H9 (cell line): ENCODE results near the gene ITPKC. TPM values are rescaled to one million over a fixed set of nuclear protein-coding genes. Genes with fewer than 3 reads are reported as not detected.

Source experiments
- DNase-seq: peaks from one replicate; pipeline ENCODE4 v3.0.0-alpha.2; 2017
- H2AFZ ChIP-seq: one replicate; pipeline ENCODE4 v1.6.1; 2013; ENCODE audit warnings: mild to moderate bottlenecking, low read length, control low read depth, moderate library complexity
- H2AK5ac ChIP-seq: 2 replicates; pipeline ENCODE4 v1.6.1; 2013; ENCODE audit warnings: low read length, control low read depth, mixed read lengths; ENCODE audit not compliant: insufficient read length
- H2BK120ac ChIP-seq: one replicate; pipeline ENCODE4 v1.6.1; 2013; ENCODE audit warnings: low read depth, mild to moderate bottlenecking, low read length, control low read depth, inconsistent platforms; ENCODE audit not compliant: poor library complexity, severe bottlenecking
- H2BK12ac ChIP-seq: 2 replicates; pipeline ENCODE4 v1.6.1; 2013; ENCODE audit warnings: low read length, control low read depth, mixed read lengths, low read depth; ENCODE audit not compliant: insufficient read length
- H2BK15ac ChIP-seq: 2 replicates; pipeline ENCODE4 v1.6.1; 2013; ENCODE audit warnings: low read depth, low read length, control low read depth
- H2BK20ac ChIP-seq: one replicate; pipeline ENCODE4 v1.6.1; 2013; ENCODE audit warnings: low read depth, mild to moderate bottlenecking, low read length, control low read depth, inconsistent platforms; ENCODE audit not compliant: poor library complexity, severe bottlenecking
- H2BK5ac ChIP-seq: 2 replicates; pipeline ENCODE4 v1.6.1; 2013; ENCODE audit warnings: low read length, control low read depth, mixed read lengths; ENCODE audit not compliant: insufficient read length
- H3K14ac ChIP-seq: 2 replicates; pipeline ENCODE4 v1.6.1; 2013; ENCODE audit warnings: low read length, control low read depth; ENCODE audit not compliant: insufficient read depth
- H3K18ac ChIP-seq: 2 replicates; pipeline ENCODE4 v1.6.1; 2013; ENCODE audit warnings: low read depth, mild to moderate bottlenecking, mixed read lengths, low read length, control low read depth; ENCODE audit not compliant: insufficient read length
- H3K23ac ChIP-seq: 2 replicates; pipeline ENCODE4 v1.6.1; 2013; ENCODE audit warnings: low read length, control low read depth, mixed read lengths, low read depth; ENCODE audit not compliant: insufficient read length
- H3K23me2 ChIP-seq: 2 replicates; pipeline ENCODE4 v1.6.1; 2013; ENCODE audit warnings: low read depth, mild to moderate bottlenecking, mixed read lengths, low read length, control low read depth; ENCODE audit not compliant: insufficient read length, poor library complexity, severe bottlenecking
- H3K27ac ChIP-seq: 2 replicates; pipeline ENCODE4 v1.5.1; 2013; ENCODE audit warnings: low read length, control low read depth, mixed read lengths, low read depth; ENCODE audit not compliant: insufficient read length
- H3K27me3 ChIP-seq: 2 replicates; pipeline ENCODE4 v1.6.1; 2013; ENCODE audit warnings: low read length, control low read depth, inconsistent platforms; ENCODE audit not compliant: insufficient read depth
- H3K4ac ChIP-seq: 2 replicates; pipeline ENCODE4 v1.6.1; 2013; ENCODE audit warnings: low read depth, mild to moderate bottlenecking, control low read depth, inconsistent platforms, low read length, moderate library complexity
- H3K4me1 ChIP-seq: 2 replicates; pipeline ENCODE4 v1.6.1; 2013; ENCODE audit warnings: low read length, control low read depth, inconsistent platforms; ENCODE audit not compliant: insufficient read depth
- H3K4me2 ChIP-seq: 2 replicates; pipeline ENCODE4 v1.6.1; 2013; ENCODE audit warnings: low read length, control low read depth, mixed read lengths; ENCODE audit not compliant: insufficient read length, insufficient read depth
- H3K56ac ChIP-seq: 2 replicates; pipeline ENCODE4 v1.6.1; 2013; ENCODE audit warnings: low read depth, mild to moderate bottlenecking, mixed read lengths, low read length, control low read depth; ENCODE audit not compliant: insufficient read length
- H3K79me1 ChIP-seq: 2 replicates; pipeline ENCODE4 v1.6.1; 2013; ENCODE audit warnings: low read depth, mild to moderate bottlenecking, moderate library complexity, low read length, control low read depth, inconsistent platforms; ENCODE audit not compliant: insufficient read depth, poor library complexity, severe bottlenecking
- H3K79me2 ChIP-seq: 2 replicates; pipeline ENCODE4 v1.6.1; 2013; ENCODE audit warnings: low read length, control low read depth, inconsistent platforms; ENCODE audit not compliant: insufficient read depth
- H3K9ac ChIP-seq: 2 replicates; pipeline ENCODE4 v1.6.1; 2013; ENCODE audit warnings: low read length, control low read depth, mixed read lengths; ENCODE audit not compliant: insufficient read length; ENCODE audit errors: extremely low read depth
- H3K9me3 ChIP-seq: one replicate; pipeline ENCODE4 v1.6.1; 2013; ENCODE audit warnings: low read depth, low read length, inconsistent platforms; ENCODE audit not compliant: control insufficient read depth
- H3T11ph ChIP-seq: one replicate; pipeline ENCODE4 v1.6.1; 2013; ENCODE audit warnings: mild to moderate bottlenecking, low read length, control low read depth, inconsistent platforms
- H4K20me1 ChIP-seq: one replicate; pipeline ENCODE4 v1.6.1; 2013; ENCODE audit not compliant: control insufficient read depth, insufficient read length, insufficient read depth
- H4K5ac ChIP-seq: 2 replicates; pipeline ENCODE4 v1.6.1; 2013; ENCODE audit warnings: low read depth, mild to moderate bottlenecking, mixed read lengths, low read length, control low read depth; ENCODE audit not compliant: insufficient read length
- H4K8ac ChIP-seq: replicated peaks from 2 replicates; pipeline ENCODE4 v1.6.1; 2013; ENCODE audit warnings: low read length, control low read depth, mixed read lengths, low read depth; ENCODE audit not compliant: insufficient read length
- H4K91ac ChIP-seq: 2 replicates; pipeline ENCODE4 v1.6.1; 2013; ENCODE audit warnings: low read depth, mild to moderate bottlenecking, moderate library complexity, mixed read lengths, low read length, control low read depth; ENCODE audit not compliant: insufficient read length
- H3K27ac Mint-ChIP-seq, 3 experiments: 2 replicates in 2 of 3; 3 replicates in 1 of 3; pipeline ENCODE4 v1.8.0; 2020 to 2021; ENCODE audit warnings: mixed read lengths in 3 of 3, mild to moderate bottlenecking in 1 of 3, moderate library complexity in 1 of 3
- H3K27me3 Mint-ChIP-seq: 2 replicates; pipeline ENCODE4 v1.8.0; 2021; ENCODE audit warnings: low read depth, mild to moderate bottlenecking, moderate library complexity, mixed read lengths
- H3K36me3 Mint-ChIP-seq, 3 experiments: 2 replicates in 2 of 3; 3 replicates in 1 of 3; pipeline ENCODE4 v1.8.0; 2020 to 2021; ENCODE audit warnings: low read depth in 3 of 3, mixed read lengths in 3 of 3; ENCODE audit not compliant: insufficient read depth in 1 of 3
- H3K4me1 Mint-ChIP-seq, 2 experiments: 2 replicates each; pipeline ENCODE4 v1.8.0; 2020; ENCODE audit warnings: mixed read lengths in 2 of 2
- H3K4me3 Mint-ChIP-seq, 2 experiments: 2 replicates in 1 of 2; 3 replicates in 1 of 2; pipeline ENCODE4 v1.8.0; 2020 to 2021; ENCODE audit warnings: mild to moderate bottlenecking in 2 of 2, mixed read lengths in 2 of 2, moderate library complexity in 1 of 2
- H3K9me3 Mint-ChIP-seq, 2 experiments: 2 replicates in 1 of 2; 3 replicates in 1 of 2; pipeline ENCODE4 v1.8.0; 2020; ENCODE audit warnings: mild to moderate bottlenecking in 2 of 2, mixed read lengths in 2 of 2, moderate library complexity in 1 of 2
- CTCF ChIP-seq: fragments of 200-600 bp; sonication (generic); conservative IDR thresholded peaks from 3 replicates; pipeline ENCODE4 v1.8.0; 2021; ENCODE audit warnings: antibody characterized with exemption, mild to moderate bottlenecking
- WGBS: extraction: QIAGEN DNeasy Blood & Tissue Kit; methylation state at CpG from one replicate; pipeline ENCODE4 v1.1.7; 2013; ENCODE audit warnings: missing lambda C conversion rate, low lambda C conversion rate, mixed read lengths; ENCODE audit not compliant: insufficient read length; ENCODE audit errors: extremely low coverage; 5-methylcytosine and 5-hydroxymethylcytosine counted together
- total RNA-seq: library from RNA; stranded (reverse); gene quantifications from 2 replicates; pipeline ENCODE4 v1.2.1, GENCODE V29; 2021

The ITPKC gene
- total RNA-seq, 1 experiment from 2014 or later, result 11.2 TPM

GRCh38 chr19:40707615-40708014, 9.3 kb upstream of the ITPKC start:
- no peak overlapping the region; a peak in 1 of 7 replicates for H3K27ac Mint-ChIP-seq
- H3K9me3 Mint-ChIP-seq, result no peaks in the 10 kb centered on the region
- Histone ChIP-seq H2BK15ac (no peak overlapping the region), H3K27me3 (no peaks in the 10 kb centered on the region), H2BK20ac (no peak overlapping the region), H4K8ac (no peak overlapping the region), H2BK12ac (no peak overlapping the region), H4K20me1 (no peaks in the 10 kb centered on the region), H4K5ac (no peak overlapping the region), H3K56ac (no peak overlapping the region), H4K91ac (no peak overlapping the region), H3K18ac (no peak overlapping the region), H3K4me2 (no peak overlapping the region), H3K23me2 (no peaks in the 10 kb centered on the region), H2BK5ac (no peak overlapping the region), H3K14ac (no peak overlapping the region), H3K79me2 (no peaks in the 10 kb centered on the region), H3K4me1 (no peaks in the 10 kb centered on the region), H2AK5ac (no peak overlapping the region), H3K27ac (no peak overlapping the region), H3K9me3 (no peaks in the 10 kb centered on the region), H3K4ac (no peak overlapping the region), H2BK120ac (no peak overlapping the region), H3K9ac (no peak overlapping the region), H3K23ac (no peak overlapping the region), H2AFZ (no peak overlapping the region), H3T11ph (no peak overlapping the region), H3K79me1 (no peaks in the 10 kb centered on the region)
- no peaks in the 10 kb centered on the region; the same call in 1 of the 2 replicates for H3K27me3 Mint-ChIP-seq
- no peak overlapping the region for H3K4me3 Mint-ChIP-seq
- TF ChIP-seq CTCF, result no peak
- WGBS, result no CpG with 5 or more reads among the region's 7 CpGs
- H3K36me3 Mint-ChIP-seq, result peaks cover 32 to 71% (median 63%) of the 10 kb centered on the region in 3 experiments
- DNase-seq, result no peak
- H3K4me1 Mint-ChIP-seq, result peaks cover 4 to 6% of the 10 kb centered on the region in 2 experiments; a peak in 3 of 4 replicates
